HepG2 (cell line): ENCODE results near the gene C1D.

Experiments
- PCBP1 ChIP-seq: fragments of 200-400 bp; formaldehyde crosslinking; IDR thresholded peaks from 2 replicates; pipeline ENCODE4 v1.6.1; 2017; ENCODE audit warnings: mild to moderate bottlenecking, low read depth, low read length, borderline replicate concordance
- TF ChIP-seq, protein P1 (sequence below): fragments of 450-650 bp; IDR thresholded peaks from 2 replicates; pipeline ENCODE4 v1.6.1; 2017; ENCODE audit warnings: mild to moderate bottlenecking

DNA sequence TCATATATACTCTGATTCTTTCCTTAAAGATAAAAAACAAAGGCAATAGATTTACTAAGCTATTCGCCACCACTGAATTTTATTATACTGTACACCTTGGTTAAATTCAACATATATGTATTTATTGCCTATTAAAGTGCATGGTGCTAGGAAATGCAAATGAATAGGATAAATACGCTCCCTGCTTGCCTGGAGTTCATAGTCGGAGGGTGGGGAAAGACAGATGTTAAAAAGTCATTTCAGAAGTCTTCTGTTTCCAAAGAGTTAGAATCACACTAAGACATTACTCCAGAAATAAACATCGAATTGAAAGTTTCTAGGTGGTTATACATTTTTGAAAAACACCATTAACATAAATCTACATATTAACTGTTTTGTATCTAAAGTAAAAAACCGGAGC, 19.8 kb downstream of the C1D start:
- no peak for TF ChIP-seq PCBP1
- TF ChIP-seq, protein P1, sequence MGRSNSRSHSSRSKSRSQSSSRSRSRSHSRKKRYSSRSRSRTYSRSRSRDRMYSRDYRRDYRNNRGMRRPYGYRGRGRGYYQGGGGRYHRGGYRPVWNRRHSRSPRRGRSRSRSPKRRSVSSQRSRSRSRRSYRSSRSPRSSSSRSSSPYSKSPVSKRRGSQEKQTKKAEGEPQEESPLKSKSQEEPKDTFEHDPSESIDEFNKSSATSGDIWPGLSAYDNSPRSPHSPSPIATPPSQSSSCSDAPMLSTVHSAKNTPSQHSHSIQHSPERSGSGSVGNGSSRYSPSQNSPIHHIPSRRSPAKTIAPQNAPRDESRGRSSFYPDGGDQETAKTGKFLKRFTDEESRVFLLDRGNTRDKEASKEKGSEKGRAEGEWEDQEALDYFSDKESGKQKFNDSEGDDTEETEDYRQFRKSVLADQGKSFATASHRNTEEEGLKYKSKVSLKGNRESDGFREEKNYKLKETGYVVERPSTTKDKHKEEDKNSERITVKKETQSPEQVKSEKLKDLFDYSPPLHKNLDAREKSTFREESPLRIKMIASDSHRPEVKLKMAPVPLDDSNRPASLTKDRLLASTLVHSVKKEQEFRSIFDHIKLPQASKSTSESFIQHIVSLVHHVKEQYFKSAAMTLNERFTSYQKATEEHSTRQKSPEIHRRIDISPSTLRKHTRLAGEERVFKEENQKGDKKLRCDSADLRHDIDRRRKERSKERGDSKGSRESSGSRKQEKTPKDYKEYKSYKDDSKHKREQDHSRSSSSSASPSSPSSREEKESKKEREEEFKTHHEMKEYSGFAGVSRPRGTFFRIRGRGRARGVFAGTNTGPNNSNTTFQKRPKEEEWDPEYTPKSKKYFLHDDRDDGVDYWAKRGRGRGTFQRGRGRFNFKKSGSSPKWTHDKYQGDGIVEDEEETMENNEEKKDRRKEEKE, result no peak
